ENCODE measurements around the gene HMGXB3.

HMGXB3 gene

DNA sequence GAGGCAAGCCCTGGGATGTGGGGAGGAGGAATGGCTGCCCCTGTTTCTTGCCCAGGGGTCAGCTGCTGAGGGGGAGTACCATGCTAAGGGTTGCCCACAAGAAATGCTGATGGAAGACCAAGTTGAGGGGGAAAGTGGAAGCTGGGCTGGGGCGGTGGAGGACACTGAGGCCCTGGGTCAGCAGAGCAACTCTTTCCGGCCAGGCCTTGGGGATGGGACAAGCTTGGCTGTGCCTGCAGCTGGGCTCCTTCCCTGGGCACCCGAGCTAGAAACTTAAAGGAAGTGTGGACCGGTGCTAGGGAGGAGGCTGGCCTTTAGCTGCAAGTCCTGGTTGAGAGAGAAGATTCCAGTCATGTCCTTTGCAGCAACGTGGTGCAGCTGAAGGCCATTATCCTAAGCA is 63.1 kb downstream of the HMGXB3 start:
- no peak for TF ChIP-seq Cebpa-rat (IDR thresholded peaks at IDR 0.05)
- no peaks in the 10 kb centered on the region for H3K27me3 ChIP-seq

DNA sequence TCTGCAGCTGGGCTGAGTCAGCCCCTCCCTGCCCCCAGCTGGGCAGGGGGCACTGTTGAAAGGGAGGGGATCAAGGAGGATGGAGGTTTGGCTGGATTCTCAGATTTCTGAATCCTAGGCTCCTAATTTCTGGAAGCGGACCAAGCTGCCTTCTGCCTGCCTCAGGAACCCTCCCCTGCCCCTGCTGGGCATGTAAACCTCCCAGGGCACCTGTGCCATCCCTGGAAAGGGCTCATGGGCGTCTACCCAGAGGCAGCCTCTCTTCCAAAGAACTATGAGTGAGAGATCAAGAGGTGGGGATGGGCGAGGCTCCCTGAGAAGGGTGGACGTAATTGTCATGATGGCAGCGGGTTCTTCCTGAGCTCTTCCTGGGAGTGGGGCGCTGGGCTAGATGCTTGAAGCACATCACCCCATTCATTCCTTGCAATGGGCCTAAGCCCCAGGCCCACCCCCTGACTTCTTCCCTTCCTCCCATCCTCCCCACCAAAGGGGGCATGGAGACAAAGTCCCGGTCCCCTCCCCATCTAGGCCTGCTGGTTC is 64.2 kb downstream of the HMGXB3 start:
- TF ChIP-seq Cebpa-rat (IDR thresholded peaks at IDR 0.05): no peak
- Histone ChIP-seq H3K4me3 (peak overlapping the region; percentile 10 to 69 (median 62); a peak in 19 of 20 replicates), H3K4me1 (peaks cover 84 to 100% (median 97%) of the 10 kb centered on the region in 10 experiments), H3K27ac (peak overlapping the region; percentile 76 to 99 (median 93)), H3K36me3 (peaks cover 18 to 82% (median 38%) of the 10 kb centered on the region in 11 experiments), H3K9ac (peak overlapping the region; percentile 79 to 91 (median 85); a peak in 21 of 22 replicates), H4K20me1 (peaks cover 0 to 32% (median 0%) of the 10 kb centered on the region in 11 experiments; a peak in 2 of 22 replicates), H3K9me3 (replicated peaks in 1 of 11) (no peaks in the 10 kb centered on the region), H3K4me2 (peak overlapping the region; percentile 92 to 100 (median 99)), H3K27me3 (no peaks in the 10 kb centered on the region)

More for the DNA sequence above, 63.1 kb downstream of the HMGXB3 start:
- Histone ChIP-seq H3K4me3 (peak overlapping the region in 5 of 10 experiments; percentile 3 to 69 (median 65); a peak in 11 of 20 replicates), H4K20me1 (peaks cover 0 to 24% (median 0%) of the 10 kb centered on the region in 11 experiments; a peak in 2 of 22 replicates), H3K4me1 (peaks cover 84 to 100% (median 98%) of the 10 kb centered on the region in 10 experiments), H3K27ac (peak overlapping the region; percentile 76 to 99 (median 93); a peak in 21 of 22 replicates), H3K4me2 (peak overlapping the region; percentile 92 to 100 (median 99)), H3K9ac (peak overlapping the region; percentile 3 to 91 (median 85); a peak in 16 of 22 replicates), H3K36me3 (peaks cover 23 to 81% (median 46%) of the 10 kb centered on the region in 11 experiments), H3K9me3 (replicated peaks in 1 of 11) (no peaks in the 10 kb centered on the region)

DNA sequence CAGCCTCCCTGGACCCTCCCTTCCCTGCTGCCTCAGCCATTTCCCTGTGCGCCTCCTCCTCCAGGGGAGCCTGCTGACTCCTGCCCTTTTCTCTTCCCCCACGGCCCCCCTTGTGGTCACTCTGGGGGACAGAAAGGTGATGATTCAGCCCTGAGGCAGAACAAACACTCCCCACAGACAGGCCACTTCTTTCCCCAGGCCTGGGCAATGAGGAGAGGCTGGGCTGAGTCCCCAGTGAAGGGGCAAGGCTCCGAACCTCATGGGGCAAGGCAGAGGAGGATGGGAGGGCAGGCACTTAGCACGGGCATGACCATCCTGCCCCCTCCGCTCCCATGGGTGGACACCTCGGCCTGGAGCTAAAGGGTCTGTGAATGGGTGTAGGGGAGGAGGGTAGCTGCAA is 64.8 kb downstream of the HMGXB3 start:
- Histone ChIP-seq H3K4me3 (peak overlapping the region; percentile 10 to 69 (median 62); a peak in 19 of 20 replicates), H3K36me3 (peaks cover 13 to 82% (median 32%) of the 10 kb centered on the region in 11 experiments), H3K9me3 (replicated peaks in 1 of 11) (no peaks in the 10 kb centered on the region), H3K4me1 (peaks cover 87 to 100% (median 97%) of the 10 kb centered on the region in 10 experiments), H4K20me1 (peaks cover 0 to 37% (median 0%) of the 10 kb centered on the region in 11 experiments; a peak in 2 of 22 replicates), H3K4me2 (peak overlapping the region; percentile 92 to 100 (median 99)), H3K27ac (peak overlapping the region; percentile 76 to 99 (median 93)), H3K9ac (peak overlapping the region; percentile 79 to 91 (median 85)), H3K27me3 (no peaks in the 10 kb centered on the region)
- no peak for TF ChIP-seq Cebpa-rat (IDR thresholded peaks at IDR 0.05)

DNA sequence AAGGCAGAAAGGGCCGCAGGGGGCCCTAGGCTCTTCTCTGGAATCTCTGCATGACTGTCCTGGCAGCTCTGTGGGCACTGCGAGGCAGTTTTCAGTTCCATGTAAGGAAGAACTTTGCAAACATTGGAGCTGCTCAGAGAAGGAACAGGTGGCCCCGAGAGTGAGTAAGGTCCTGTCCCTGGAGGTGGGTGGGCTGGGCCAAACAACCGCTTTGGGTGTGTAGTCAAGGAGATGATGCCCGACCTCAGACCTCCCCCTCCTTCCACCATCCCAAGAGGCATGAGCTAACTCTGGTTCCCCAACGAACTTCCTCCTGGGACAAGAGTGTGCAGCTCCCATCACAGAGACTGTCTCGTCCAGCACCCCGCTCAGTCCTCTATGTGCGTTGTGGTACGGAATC is 65.3 kb downstream of the HMGXB3 start:
- H3K9ac ChIP-seq: peak overlapping the region; percentile 79 to 91 (median 85)
- no peaks in the 10 kb centered on the region for H3K27me3 ChIP-seq
- H3K36me3 ChIP-seq: peaks cover 8 to 82% (median 27%) of the 10 kb centered on the region in 11 experiments
- H3K27ac ChIP-seq: peak overlapping the region; percentile 76 to 99 (median 93)
- no peaks in the 10 kb centered on the region for H3K9me3 ChIP-seq (replicated peaks in 1 of 11)
- peaks cover 0 to 41% (median 0%) of the 10 kb centered on the region in 11 experiments; a peak in 2 of 22 replicates for H4K20me1 ChIP-seq
- peaks cover 93 to 100% (median 98%) of the 10 kb centered on the region in 10 experiments for H3K4me1 ChIP-seq
- H3K4me2 ChIP-seq: peak overlapping the region; percentile 92 to 100 (median 99)
- TF ChIP-seq Cebpa-rat (IDR thresholded peaks at IDR 0.05): no peak
- H3K4me3 ChIP-seq: peak overlapping the region; percentile 10 to 69 (median 62); a peak in 19 of 20 replicates

DNA sequence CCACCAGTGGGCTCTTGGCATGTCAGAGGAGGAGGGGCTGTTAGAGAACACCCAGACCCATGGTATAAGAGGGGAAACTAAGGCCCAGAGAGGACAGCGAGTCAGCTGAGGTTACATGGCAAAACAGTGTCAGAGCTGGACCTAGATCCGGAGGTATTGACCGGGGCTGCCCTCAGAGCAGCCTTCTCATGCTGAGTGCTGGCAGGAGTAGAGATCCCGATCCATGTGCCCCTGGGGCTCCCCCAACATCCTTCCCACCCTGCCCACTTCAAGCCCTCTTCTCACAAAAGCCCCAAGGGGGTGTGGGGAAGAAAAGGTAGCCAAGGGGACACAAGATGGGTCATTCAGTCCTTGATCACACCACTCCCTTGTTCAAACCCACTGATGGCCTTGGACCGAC is 65.9 kb downstream of the HMGXB3 start:
- peak overlapping the region; percentile 79 to 91 (median 85) for H3K9ac ChIP-seq
- peak overlapping the region; percentile 76 to 99 (median 93) for H3K27ac ChIP-seq
- H3K4me2 ChIP-seq: peak overlapping the region; percentile 92 to 100 (median 99)
- H3K4me3 ChIP-seq: peak overlapping the region; percentile 10 to 69 (median 62); a peak in 19 of 20 replicates
- peaks cover 93 to 100% (median 99%) of the 10 kb centered on the region in 10 experiments for H3K4me1 ChIP-seq
- H3K36me3 ChIP-seq: peaks cover 4 to 82% (median 23%) of the 10 kb centered on the region in 11 experiments; a peak in 18 of 22 replicates
- H3K27me3 ChIP-seq: no peaks in the 10 kb centered on the region
- no peaks in the 10 kb centered on the region for H3K9me3 ChIP-seq (replicated peaks in 1 of 11)
- no peak for TF ChIP-seq Cebpa-rat (IDR thresholded peaks at IDR 0.05)
- H4K20me1 ChIP-seq: peaks cover 0 to 46% (median 0%) of the 10 kb centered on the region in 11 experiments; a peak in 2 of 22 replicates

DNA sequence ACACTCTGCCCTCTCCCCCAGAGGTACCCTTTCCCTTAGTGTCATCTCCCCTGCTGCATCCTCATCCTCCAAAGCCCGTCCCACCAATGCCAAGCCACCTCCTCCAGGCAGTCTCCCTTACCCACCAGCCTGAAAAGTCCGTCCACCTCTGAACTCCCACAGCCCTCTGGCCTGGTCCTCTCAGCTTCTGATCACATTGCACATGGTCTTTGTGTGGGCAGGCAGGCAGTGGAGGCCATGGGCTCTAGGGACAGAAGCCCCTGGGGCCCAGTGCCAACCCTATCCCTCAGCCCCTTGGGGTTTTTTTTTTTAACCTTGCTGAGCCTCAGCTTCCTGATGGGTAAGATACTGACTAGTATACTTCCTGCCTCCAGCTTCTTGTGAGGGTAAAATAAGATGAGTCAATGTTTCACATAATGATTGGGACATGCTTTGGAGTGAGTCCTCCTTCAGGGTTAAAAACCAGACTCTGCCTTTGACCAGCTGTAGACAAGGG is 66.4 kb downstream of the HMGXB3 start:
- peaks cover 0 to 82% (median 18%) of the 10 kb centered on the region in 11 experiments; a peak in 15 of 22 replicates for H3K36me3 ChIP-seq
- peaks cover 0 to 51% (median 0%) of the 10 kb centered on the region in 11 experiments; a peak in 2 of 22 replicates for H4K20me1 ChIP-seq
- H3K9ac ChIP-seq: peak overlapping the region; percentile 79 to 91 (median 85); a peak in 21 of 22 replicates
- no peaks in the 10 kb centered on the region for H3K9me3 ChIP-seq (replicated peaks in 1 of 11)
- peak overlapping the region; percentile 10 to 69 (median 62); a peak in 17 of 20 replicates for H3K4me3 ChIP-seq
- peaks cover 88 to 100% (median 99%) of the 10 kb centered on the region in 10 experiments for H3K4me1 ChIP-seq
- H3K4me2 ChIP-seq: peak overlapping the region; percentile 92 to 100 (median 99)
- H3K27me3 ChIP-seq: no peaks in the 10 kb centered on the region
- H3K27ac ChIP-seq: peak overlapping the region; percentile 76 to 99 (median 93)
- peak in 9 of 11 experiments; percentile 35 to 84 (median 63); a peak in 13 of 22 replicates for TF ChIP-seq Cebpa-rat (IDR thresholded peaks at IDR 0.05)

DNA sequence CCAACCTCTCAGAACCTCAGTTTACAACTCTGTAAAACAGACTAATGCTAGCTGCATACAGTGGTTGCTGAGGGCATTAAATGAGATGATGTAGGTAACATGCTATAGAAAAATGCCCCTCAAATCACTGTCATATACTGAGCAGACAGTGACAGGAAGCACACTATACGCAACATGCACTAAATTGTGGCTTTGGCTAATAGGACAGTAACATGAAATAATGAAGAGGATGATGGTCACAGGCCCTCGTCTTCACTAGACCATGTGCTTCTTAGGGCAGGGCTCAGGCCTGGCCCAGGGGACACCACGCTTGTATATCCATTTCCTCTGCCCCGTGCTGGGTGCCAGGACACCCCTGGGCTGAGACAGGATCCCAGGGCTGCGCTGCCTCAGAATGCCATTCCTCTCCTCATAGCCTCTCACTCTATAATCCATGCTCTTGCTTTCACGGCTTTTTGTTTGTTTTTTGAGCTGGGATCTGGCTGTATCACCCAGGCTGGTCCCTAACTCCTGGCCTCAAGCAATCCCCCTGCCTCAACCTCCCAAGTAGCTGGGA is 66.9 kb downstream of the HMGXB3 start:
- peak in 2 of 11 experiments; percentile 1 to 5; a peak in 1 of 22 replicates for TF ChIP-seq Cebpa-rat (IDR thresholded peaks at IDR 0.05)
- H3K27me3 ChIP-seq: no peaks in the 10 kb centered on the region
- H3K9ac ChIP-seq: peak overlapping the region; percentile 79 to 91 (median 85); a peak in 21 of 22 replicates
- peaks cover 0 to 57% (median 0%) of the 10 kb centered on the region in 11 experiments; a peak in 2 of 22 replicates for H4K20me1 ChIP-seq
- peaks cover 84 to 100% (median 96%) of the 10 kb centered on the region in 10 experiments for H3K4me1 ChIP-seq
- H3K4me3 ChIP-seq: peak overlapping the region in 8 of 10 experiments; percentile 0 to 69 (median 62); a peak in 11 of 20 replicates
- H3K4me2 ChIP-seq: peak overlapping the region; percentile 92 to 100 (median 99)
- H3K27ac ChIP-seq: peak overlapping the region; percentile 76 to 99 (median 93)
- H3K9me3 ChIP-seq (replicated peaks in 1 of 11): peaks cover 0 to 2% (median 0%) of the 10 kb centered on the region in 11 experiments; a peak in 3 of 22 replicates
- H3K36me3 ChIP-seq: peaks cover 0 to 82% (median 15%) of the 10 kb centered on the region in 11 experiments; a peak in 13 of 22 replicates

DNA sequence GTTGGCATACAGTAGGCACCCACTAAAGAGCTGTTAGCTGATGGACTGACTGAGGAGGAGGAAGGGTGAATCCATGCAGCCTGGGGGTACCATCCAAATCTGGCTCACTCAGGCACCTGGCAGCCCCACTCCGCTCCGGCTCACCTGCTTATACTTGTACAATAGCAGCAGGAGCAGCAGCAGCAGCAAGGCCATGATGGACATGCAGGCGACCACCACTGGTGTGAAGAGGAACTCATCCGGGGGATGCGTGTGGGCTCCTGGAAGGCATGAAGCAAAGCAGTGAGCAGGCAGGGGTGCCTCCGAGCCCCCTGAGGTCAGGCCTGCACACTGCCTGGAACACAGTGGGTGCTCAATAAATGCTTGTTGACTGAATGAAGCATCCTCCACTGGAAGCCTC is 67.5 kb downstream of the HMGXB3 start:
- H3K27ac ChIP-seq: peak overlapping the region; percentile 76 to 99 (median 93)
- TF ChIP-seq Cebpa-rat (IDR thresholded peaks at IDR 0.05): no peak
- peak overlapping the region; percentile 92 to 100 (median 99) for H3K4me2 ChIP-seq

More for the DNA sequence above, 67.5 kb downstream of the HMGXB3 start:
- H4K20me1 ChIP-seq: peaks cover 0 to 63% (median 0%) of the 10 kb centered on the region in 11 experiments; a peak in 2 of 22 replicates
- H3K36me3 ChIP-seq: peaks cover 0 to 82% (median 15%) of the 10 kb centered on the region in 11 experiments; a peak in 14 of 22 replicates
- H3K27me3 ChIP-seq: no peaks in the 10 kb centered on the region
- peaks cover 0 to 8% (median 6%) of the 10 kb centered on the region in 11 experiments; a peak in 18 of 22 replicates for H3K9me3 ChIP-seq (replicated peaks in 1 of 11)
- peak overlapping the region in 6 of 10 experiments; percentile 0 to 69 (median 62); a peak in 3 of 20 replicates for H3K4me3 ChIP-seq
- peaks cover 78 to 100% (median 90%) of the 10 kb centered on the region in 10 experiments for H3K4me1 ChIP-seq
- H3K9ac ChIP-seq: peak overlapping the region; percentile 79 to 91 (median 85); a peak in 21 of 22 replicates

Data from BLaER1 treated with 17β-estradiol and CSF1 and Interleukin-3, amounts not matched to agents 10 nM and 100 nM (cell line).